MM.1S (cell line): ENCODE data around the gene POMC.
"Not testable (repeated sequence)": the region's sequence is repeated elsewhere in the genome, so short reads cannot be mapped to it uniquely, and the experiment has no call there.

Experiments used
- DNase-seq: peaks from one replicate; pipeline ENCODE4 v3.0.0-alpha.2; 2015
- H2AFZ ChIP-seq: fragments of 300-600 bp; sonication (generic); 2 replicates; pipeline ENCODE4 v1.6.0; 2016; ENCODE audit warnings: antibody characterized with exemption, low read length
- H3F3A ChIP-seq: fragments of 300-600 bp; sonication (generic); 2 replicates; pipeline ENCODE4 v1.6.1; 2016; ENCODE audit warnings: mild to moderate bottlenecking, antibody characterized with exemption, low read length, moderate library complexity, mixed read lengths; ENCODE audit not compliant: insufficient read depth
- H3K27ac ChIP-seq: fragments of 300-600 bp; sonication (generic); 2 replicates; pipeline ENCODE4 v1.5.1; 2016; ENCODE audit warnings: mild to moderate bottlenecking, low read length
- H3K27me3 ChIP-seq: fragments of 300-600 bp; sonication (generic); replicated peaks from 2 replicates; pipeline ENCODE4 v1.6.0; 2016; ENCODE audit warnings: low read length; ENCODE audit not compliant: insufficient read depth
- H3K36me3 ChIP-seq: fragments of 300-600 bp; sonication (generic); replicated peaks from 2 replicates; pipeline ENCODE4 v1.6.1; 2016; ENCODE audit warnings: mild to moderate bottlenecking, low read length, mixed read lengths; ENCODE audit not compliant: insufficient read depth
- H3K4me1 ChIP-seq: fragments of 300-600 bp; sonication (generic); 2 replicates; pipeline ENCODE4 v1.6.1; 2016; ENCODE audit warnings: low read length, mixed read lengths
- H3K4me2 ChIP-seq: fragments of 300-600 bp; sonication (generic); 2 replicates; pipeline ENCODE4 v1.6.0; 2016; ENCODE audit warnings: low read depth, low read length
- H3K4me3 ChIP-seq: fragments of 300-600 bp; sonication (generic); 2 replicates; pipeline ENCODE4 v1.5.1; 2016; ENCODE audit warnings: low read length, mixed read lengths
- H3K79me2 ChIP-seq: fragments of 300-600 bp; sonication (generic); 2 replicates; pipeline ENCODE4 v1.6.1; 2016; ENCODE audit warnings: mixed run types, low read length, mixed read lengths
- H3K9ac ChIP-seq: fragments of 300-600 bp; sonication (generic); 2 replicates; pipeline ENCODE4 v1.6.1; 2016; ENCODE audit warnings: low read length, mixed read lengths
- H3K9me2 ChIP-seq: fragments of 300-600 bp; sonication (generic); replicated peaks from 2 replicates; pipeline ENCODE4 v1.6.1; 2016; ENCODE audit warnings: mild to moderate bottlenecking, low read length, mixed read lengths; ENCODE audit not compliant: insufficient read depth
- H3K9me3 ChIP-seq: fragments of 300-600 bp; sonication (generic); replicated peaks from 2 replicates; pipeline ENCODE4 v1.6.1; 2016; ENCODE audit warnings: mild to moderate bottlenecking, low read length, mixed read lengths; ENCODE audit not compliant: insufficient read depth
- H4K20me1 ChIP-seq: fragments of 300-600 bp; sonication (generic); 2 replicates; pipeline ENCODE4 v1.6.1; 2016; ENCODE audit warnings: mild to moderate bottlenecking, low read length, moderate library complexity, mixed read lengths; ENCODE audit not compliant: insufficient read depth
- EZH2 ChIP-seq: fragments of 300-600 bp; sonication (generic); optimal IDR thresholded peaks from 2 replicates; pipeline ENCODE3; 2017; ENCODE audit warnings: low read depth, mild to moderate bottlenecking, antibody characterized with exemption, low read length, mixed read lengths
- EZH2phosphoT487 ChIP-seq: fragments of 300-600 bp; sonication (generic); IDR thresholded peaks from 2 replicates; pipeline ENCODE4 v1.6.1; 2018; ENCODE audit warnings: antibody characterized with exemption, low read length
- TF ChIP-seq, protein P1 (sequence below): fragments of 300-600 bp; sonication (generic); IDR thresholded peaks from 2 replicates; pipeline ENCODE4 v1.5.1; 2016; ENCODE audit warnings: antibody characterized with exemption, low read length, mixed read lengths

The POMC gene

DNA sequence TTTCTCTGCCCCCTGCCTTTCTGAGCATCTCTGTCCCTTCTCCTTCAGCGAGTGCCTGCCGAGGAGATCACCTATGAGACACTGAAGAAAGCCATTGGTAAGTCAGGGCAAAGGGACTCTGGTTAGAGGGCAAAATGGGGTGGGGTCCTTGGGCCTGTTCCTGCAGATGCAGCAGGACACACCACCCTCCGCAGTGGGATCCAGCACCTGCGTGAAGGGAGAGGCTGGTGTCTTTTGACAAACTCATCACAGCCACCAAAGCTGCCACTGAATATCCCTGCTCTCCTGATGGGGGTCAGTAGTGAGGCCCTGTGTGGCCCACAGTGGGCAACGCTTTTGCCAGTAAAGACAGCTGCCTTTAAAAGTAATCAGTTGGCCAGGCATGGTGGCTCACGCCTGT is 18.7 kb downstream of the POMC start:
- no peak for DNase-seq

DNA sequence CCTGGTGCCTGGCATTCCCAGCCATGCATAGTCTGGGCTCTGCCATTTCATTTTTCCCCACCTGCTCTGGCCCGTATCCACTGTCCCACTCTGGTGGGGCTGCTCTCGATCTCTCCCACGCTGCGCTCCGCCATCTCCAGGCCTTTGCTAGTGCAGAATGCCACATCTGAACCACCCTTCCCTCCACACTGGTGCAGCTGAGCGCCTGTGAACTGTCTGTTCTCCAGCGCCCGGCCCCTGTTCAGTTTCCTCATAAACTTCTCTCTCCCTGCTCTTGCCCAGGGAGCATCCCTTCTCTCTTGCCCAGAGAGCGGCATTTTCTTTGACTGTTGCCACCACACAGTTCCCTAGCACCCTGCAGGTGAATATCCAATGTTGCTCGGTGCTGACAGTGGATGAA is 21.5 kb downstream of the POMC start:
- no peaks in the 10 kb centered on the region for H3F3A ChIP-seq
- DNase-seq: no peak
- H3K36me3 ChIP-seq: no peaks in the 10 kb centered on the region
- H3K4me1 ChIP-seq: no peaks in the 10 kb centered on the region
- no peak overlapping the region for H3K4me3 ChIP-seq
- H3K9me2 ChIP-seq: no peaks in the 10 kb centered on the region
- no peak overlapping the region for H3K9ac ChIP-seq
- H3K27ac ChIP-seq: no peak overlapping the region
- H3K9me3 ChIP-seq: no peaks in the 10 kb centered on the region
- H3K4me2 ChIP-seq: no peak overlapping the region
- TF ChIP-seq EZH2phosphoT487: no peak
- TF ChIP-seq, protein P1, sequence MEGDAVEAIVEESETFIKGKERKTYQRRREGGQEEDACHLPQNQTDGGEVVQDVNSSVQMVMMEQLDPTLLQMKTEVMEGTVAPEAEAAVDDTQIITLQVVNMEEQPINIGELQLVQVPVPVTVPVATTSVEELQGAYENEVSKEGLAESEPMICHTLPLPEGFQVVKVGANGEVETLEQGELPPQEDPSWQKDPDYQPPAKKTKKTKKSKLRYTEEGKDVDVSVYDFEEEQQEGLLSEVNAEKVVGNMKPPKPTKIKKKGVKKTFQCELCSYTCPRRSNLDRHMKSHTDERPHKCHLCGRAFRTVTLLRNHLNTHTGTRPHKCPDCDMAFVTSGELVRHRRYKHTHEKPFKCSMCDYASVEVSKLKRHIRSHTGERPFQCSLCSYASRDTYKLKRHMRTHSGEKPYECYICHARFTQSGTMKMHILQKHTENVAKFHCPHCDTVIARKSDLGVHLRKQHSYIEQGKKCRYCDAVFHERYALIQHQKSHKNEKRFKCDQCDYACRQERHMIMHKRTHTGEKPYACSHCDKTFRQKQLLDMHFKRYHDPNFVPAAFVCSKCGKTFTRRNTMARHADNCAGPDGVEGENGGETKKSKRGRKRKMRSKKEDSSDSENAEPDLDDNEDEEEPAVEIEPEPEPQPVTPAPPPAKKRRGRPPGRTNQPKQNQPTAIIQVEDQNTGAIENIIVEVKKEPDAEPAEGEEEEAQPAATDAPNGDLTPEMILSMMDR: no peak
- no peak for TF ChIP-seq EZH2
- no peaks in the 10 kb centered on the region for H3K79me2 ChIP-seq
- no peaks in the 10 kb centered on the region for H4K20me1 ChIP-seq
- no peak overlapping the region for H2AFZ ChIP-seq
- no peaks in the 10 kb centered on the region for H3K27me3 ChIP-seq

More for the DNA sequence above, 18.7 kb downstream of the POMC start:
- Histone ChIP-seq H2AFZ (no peak overlapping the region), H3K27me3 (no peaks in the 10 kb centered on the region), H3K4me1 (no peaks in the 10 kb centered on the region), H3K79me2 (no peaks in the 10 kb centered on the region), H3K36me3 (no peaks in the 10 kb centered on the region), H3K9ac (no peak overlapping the region), H3F3A (no peaks in the 10 kb centered on the region), H3K9me2 (no peaks in the 10 kb centered on the region), H3K27ac (no peak overlapping the region), H3K4me2 (no peak overlapping the region), H3K9me3 (no peaks in the 10 kb centered on the region), H4K20me1 (no peaks in the 10 kb centered on the region), H3K4me3 (no peak overlapping the region)
- TF ChIP-seq, protein P1: no peak
- TF ChIP-seq EZH2phosphoT487: no peak

DNA sequence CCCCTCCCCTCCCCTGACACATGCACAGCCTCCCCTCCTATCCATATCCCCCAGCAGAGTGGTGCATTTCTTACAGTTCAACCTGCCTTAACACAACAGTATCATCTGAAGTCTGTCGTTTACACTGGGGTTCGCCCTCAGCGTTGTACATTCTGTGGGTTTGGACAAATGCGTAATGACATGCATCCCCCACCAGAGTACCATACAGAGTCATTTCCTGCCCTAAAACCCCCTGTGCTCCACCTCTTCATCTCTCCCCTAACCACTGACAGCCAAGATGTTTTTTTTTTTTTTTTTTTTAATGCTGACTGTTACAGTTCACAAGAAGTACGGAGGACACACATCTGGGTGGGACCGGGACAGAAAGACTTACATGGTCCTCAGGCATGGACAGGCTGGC is 22.6 kb downstream of the POMC start:
- H3K27ac ChIP-seq: no peak overlapping the region
- H3F3A ChIP-seq: no peaks in the 10 kb centered on the region
- H3K36me3 ChIP-seq: no peaks in the 10 kb centered on the region
- H3K9me2 ChIP-seq: no peaks in the 10 kb centered on the region
- H3K27me3 ChIP-seq: no peaks in the 10 kb centered on the region
- H3K4me1 ChIP-seq: no peaks in the 10 kb centered on the region
- no peaks in the 10 kb centered on the region for H4K20me1 ChIP-seq
- no peaks in the 10 kb centered on the region for H3K79me2 ChIP-seq
- no peaks in the 10 kb centered on the region for H3K9me3 ChIP-seq
- no peak for DNase-seq
- H3K9ac ChIP-seq: no peak overlapping the region
- TF ChIP-seq EZH2phosphoT487: no peak
- no peak for TF ChIP-seq EZH2
- TF ChIP-seq, protein P1: no peak
- H3K4me3 ChIP-seq: no peak overlapping the region
- H2AFZ ChIP-seq: no peak overlapping the region
- no peak overlapping the region for H3K4me2 ChIP-seq

DNA sequence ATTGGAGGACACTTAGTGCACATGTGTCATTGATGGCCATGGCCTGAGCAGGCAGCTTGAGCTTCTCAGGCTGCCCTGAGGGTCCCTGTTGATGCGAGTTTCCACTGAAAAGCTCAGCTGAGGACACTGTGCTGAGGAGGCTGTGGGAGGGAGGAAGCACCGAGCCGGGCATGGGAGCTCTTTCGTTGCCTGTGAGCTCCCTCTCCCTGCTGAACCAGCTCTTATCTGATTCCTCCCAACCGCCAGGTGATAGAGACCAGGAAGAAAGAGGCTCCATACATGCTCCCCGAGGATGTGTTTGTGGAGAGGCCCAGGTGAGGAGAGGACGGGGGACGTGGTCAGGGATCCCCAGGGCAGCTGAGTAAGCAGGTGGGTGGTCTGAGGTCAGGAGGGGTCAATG is 27.3 kb downstream of the POMC start:
- Histone ChIP-seq H3K4me3 (no peak overlapping the region), H3K27ac (no peak overlapping the region), H3K27me3 (no peaks in the 10 kb centered on the region), H3K4me1 (no peaks in the 10 kb centered on the region), H3K36me3 (no peaks in the 10 kb centered on the region), H3K9me3 (no peaks in the 10 kb centered on the region), H2AFZ (no peak overlapping the region), H4K20me1 (no peaks in the 10 kb centered on the region), H3K79me2 (no peaks in the 10 kb centered on the region), H3F3A (no peaks in the 10 kb centered on the region), H3K9ac (no peak overlapping the region), H3K4me2 (no peak overlapping the region), H3K9me2 (no peaks in the 10 kb centered on the region)
- DNase-seq: no peak
- TF ChIP-seq EZH2phosphoT487 (no peak), EZH2 (no peak)
- TF ChIP-seq, protein P1: no peak

DNA sequence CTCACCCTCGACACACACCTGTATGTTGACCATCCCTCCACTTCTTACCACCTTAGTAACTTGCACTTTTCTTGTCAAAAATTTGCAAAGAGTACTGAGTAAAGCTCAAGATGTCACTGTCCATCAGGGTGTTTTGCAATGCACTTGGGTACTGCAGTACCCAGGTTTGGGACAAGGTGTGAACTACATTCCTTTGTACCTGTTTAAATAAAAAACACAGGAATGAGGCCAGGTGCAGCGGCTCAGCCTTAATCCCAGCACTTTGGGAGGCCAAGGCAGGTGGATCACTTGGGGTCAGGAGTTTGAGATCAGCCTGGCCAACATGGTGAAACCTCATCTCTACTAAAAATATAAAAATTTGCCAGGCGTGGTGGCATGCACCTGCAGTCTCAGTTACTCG is 27.8 kb downstream of the POMC start:
- H3K27me3 ChIP-seq, DNase-seq, H3K4me3 ChIP-seq, H3K9me3 ChIP-seq, H3K9me2 ChIP-seq, H3K9ac ChIP-seq, H3K4me1 ChIP-seq, H2AFZ ChIP-seq, H3K27ac ChIP-seq, H4K20me1 ChIP-seq, H3K4me2 ChIP-seq, H3K79me2 ChIP-seq, H3F3A ChIP-seq, H3K36me3 ChIP-seq: not testable (repeated sequence)
